Measurements from ENCODE around the gene GCKR. TPM values are rescaled to one million over a fixed set of nuclear protein-coding genes. Genes with fewer than 3 reads are reported as not detected.

GCKR gene
- total RNA-seq, 2 donors from 2014 or later, result 0.22 to 0.40 TPM

GRCh38 chr2:27507293-27507692, 10.7 kb downstream of the GCKR start:
- intact Hi-C loops (cut with DNase I), result loop anchor here (10.0 kb wide), 1 partner anchor 58 kb away; no protein-coding TSS in a partner anchor

GRCh38 chr2:27509326-27509725, 12.7 kb downstream of the GCKR start:
- Histone ChIP-seq H3K9ac (ENCODE audit: low read depth in 2 of 2, low read length in 2 of 2) (no peak overlapping the region), H3K27me3 (no peaks in the 10 kb centered on the region), H3K27ac (no peak overlapping the region), H3K4me3 (no peak overlapping the region), H3K4me1 (no peaks in the 10 kb centered on the region), H3K36me3 (no peaks in the 10 kb centered on the region), H3K9me3 (no peaks in the 10 kb centered on the region)
- DNase-seq, result no peak
- intact Hi-C loops (cut with DNase I), result loop anchor here (10.0 kb wide), 1 partner anchor 55 kb away; no protein-coding TSS in a partner anchor
- no peak for TF ChIP-seq CTCF (IDR thresholded peaks at IDR 0.05)

More at GRCh38 chr2:27507293-27507692, 10.7 kb downstream of the GCKR start:
- Histone ChIP-seq H3K27ac (no peak overlapping the region), H3K9ac (ENCODE audit: low read depth in 2 of 2, low read length in 2 of 2) (no peak overlapping the region), H3K4me3 (no peak overlapping the region), H3K27me3 (no peaks in the 10 kb centered on the region), H3K36me3 (no peaks in the 10 kb centered on the region), H3K9me3 (no peaks in the 10 kb centered on the region), H3K4me1 (no peaks in the 10 kb centered on the region)
- no peak for TF ChIP-seq CTCF (IDR thresholded peaks at IDR 0.05)
- DNase-seq, result no peak

- no peak overlapping the region for H3K9ac ChIP-seq (ENCODE audit: low read depth in 2 of 2, low read length in 2 of 2)
- intact Hi-C loops (cut with DNase I), result no loop called here
- no peak for TF ChIP-seq CTCF (IDR thresholded peaks at IDR 0.05)
- H3K27ac ChIP-seq, result no peak overlapping the region
- no peaks in the 10 kb centered on the region for H3K9me3 ChIP-seq
- DNase-seq, result no peak
- H3K36me3 ChIP-seq, result no peaks in the 10 kb centered on the region
- no peak overlapping the region for H3K4me3 ChIP-seq
- no peaks in the 10 kb centered on the region for H3K27me3 ChIP-seq
- H3K4me1 ChIP-seq, result no peaks in the 10 kb centered on the region
Observed at GRCh38 chr2:27518113-27518781, 21.6 kb downstream of the GCKR start.

GRCh38 chr2:27518782-27519113, 22.1 kb downstream of the GCKR start:
- no peak for DNase-seq
- no peak overlapping the region for H3K4me3 ChIP-seq

GRCh38 chr2:27520316-27520715, 23.7 kb downstream of the GCKR start:
- TF ChIP-seq CTCF (IDR thresholded peaks at IDR 0.05), result no peak
- intact Hi-C loops (cut with DNase I), result no loop called here
- H3K4me1 ChIP-seq, result no peaks in the 10 kb centered on the region
- no peaks in the 10 kb centered on the region for H3K27me3 ChIP-seq
- H3K4me3 ChIP-seq, result no peak overlapping the region
- H3K9me3 ChIP-seq, result no peaks in the 10 kb centered on the region
- no peak overlapping the region for H3K9ac ChIP-seq (ENCODE audit: low read depth in 2 of 2, low read length in 2 of 2)
- no peak overlapping the region for H3K27ac ChIP-seq
- H3K36me3 ChIP-seq, result no peaks in the 10 kb centered on the region
- no peak for DNase-seq

More at GRCh38 chr2:27518782-27519113, 22.1 kb downstream of the GCKR start:
- H3K9me3 ChIP-seq, result no peaks in the 10 kb centered on the region
- TF ChIP-seq CTCF (IDR thresholded peaks at IDR 0.05), result no peak
- H3K9ac ChIP-seq (ENCODE audit: low read depth in 2 of 2, low read length in 2 of 2), result no peak overlapping the region
- intact Hi-C loops (cut with DNase I), result no loop called here
- no peaks in the 10 kb centered on the region for H3K27me3 ChIP-seq
- H3K4me1 ChIP-seq, result no peaks in the 10 kb centered on the region
- no peaks in the 10 kb centered on the region for H3K36me3 ChIP-seq
- H3K27ac ChIP-seq, result no peak overlapping the region
